ENCODE results near the gene KCNJ1. TPM values are rescaled to one million over a fixed set of nuclear protein-coding genes. Genes with fewer than 3 reads are reported as not detected.

Gene KCNJ1
- total and polyA plus RNA-seq, 9 of the 15 experiments (the other 6 are each of a cell fraction or from before 2014, with no cell fraction given), result not detected

- Histone ChIP-seq H3K9me1 (ENCODE audit: control insufficient read depth, insufficient read depth, low read length) (no peaks in the 10 kb centered on the region), H3K4me2 (ENCODE audit: insufficient read depth, low read length) (no peak overlapping the region), H3K4me3 (no peak overlapping the region), H3K27me3 (ENCODE audit: control insufficient read depth in 2 of 2, insufficient read depth in 2 of 2, low read length in 2 of 2) (peaks cover 0 to 12% of the 10 kb centered on the region in 2 experiments; a peak in 3 of 5 replicates), H3K27ac (ENCODE audit: extremely low read depth, low read depth, low read length) (no peak overlapping the region), H3K36me3 (ENCODE audit: control insufficient read depth, insufficient read depth, low read length) (no peaks in the 10 kb centered on the region), H3K4me1 (replicated peaks in 1 of 2; ENCODE audit: control insufficient read depth in 2 of 2, insufficient read depth in 2 of 2, low read length in 2 of 2) (peaks cover 0 to 5% of the 10 kb centered on the region in 2 experiments; a peak in 2 of 5 replicates), H3K9ac (ENCODE audit: insufficient read depth in 1 of 2, low read depth in 2 of 2, low read length in 2 of 2) (no peak overlapping the region), H4K20me1 (replicated peaks; ENCODE audit: control insufficient read depth, insufficient read depth, low read length) (no peaks in the 10 kb centered on the region), H3K79me2 (ENCODE audit: control insufficient read depth, insufficient read depth, low read length) (no peaks in the 10 kb centered on the region), H3K9me3 (replicated peaks; ENCODE audit: control insufficient read depth, insufficient read depth, low read depth, low read length) (no peaks in the 10 kb centered on the region), H2AFZ (ENCODE audit: low read depth, low read length) (no peak overlapping the region)
- in situ Hi-C loops (cut with MboI) (loop anchor here (25.0 kb wide), 1 partner anchor 419 kb away; no protein-coding TSS in a partner anchor), intact Hi-C loops (cut with micrococcal nuclease) (no loop called here)
- ATAC-seq (no peak), FAIRE-seq (no peak), DNase-seq (ENCODE audit: extremely low read depth in 1 of 4, low spot score in 3 of 4) (no peak)
- POLR2A ChIA-PET, result interaction anchor here (0.7 to 1.2 kb wide), 2 partner anchors 34 to 83 kb away, joined by 3 to 4 read pairs; no protein-coding TSS in a partner anchor
- CTCF ChIA-PET (ENCODE audit: low intra/inter-chr PET ratio), result no interaction called here
- no TSS peak for BruUV-seq (replicated peaks)
- WGBS (ENCODE audit: insufficient coverage, low coverage, missing lambda C conversion rate), result under 1% methylated on average over 9 of the region's 9 CpGs
- TF ChIP-seq, protein P1, sequence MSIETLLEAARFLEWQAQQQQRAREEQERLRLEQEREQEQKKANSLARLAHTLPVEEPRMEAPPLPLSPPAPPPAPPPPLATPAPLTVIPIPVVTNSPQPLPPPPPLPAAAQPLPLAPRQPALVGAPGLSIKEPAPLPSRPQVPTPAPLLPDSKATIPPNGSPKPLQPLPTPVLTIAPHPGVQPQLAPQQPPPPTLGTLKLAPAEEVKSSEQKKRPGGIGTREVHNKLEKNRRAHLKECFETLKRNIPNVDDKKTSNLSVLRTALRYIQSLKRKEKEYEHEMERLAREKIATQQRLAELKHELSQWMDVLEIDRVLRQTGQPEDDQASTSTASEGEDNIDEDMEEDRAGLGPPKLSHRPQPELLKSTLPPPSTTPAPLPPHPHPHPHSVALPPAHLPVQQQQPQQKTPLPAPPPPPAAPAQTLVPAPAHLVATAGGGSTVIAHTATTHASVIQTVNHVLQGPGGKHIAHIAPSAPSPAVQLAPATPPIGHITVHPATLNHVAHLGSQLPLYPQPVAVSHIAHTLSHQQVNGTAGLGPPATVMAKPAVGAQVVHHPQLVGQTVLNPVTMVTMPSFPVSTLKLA (conservative IDR thresholded peaks at IDR 0.05), result no peak
- no peak for TF ChIP-seq TAF1 (IDR thresholded peaks at IDR 0.05; ENCODE audit: control insufficient read depth, extremely low read depth, insufficient read depth, low read length, severe bottlenecking)
- TF ChIP-seq MBD2 (IDR thresholded peaks at IDR 0.05; ENCODE audit: borderline replicate concordance, low read depth), result no peak
- no peak for TF ChIP-seq HMG20B (CRISPR knock-in tag; IDR thresholded peaks at IDR 0.05)
- no peak for TF ChIP-seq ZNF232 (CRISPR knock-in tag; IDR thresholded peaks at IDR 0.05)
- no peak for TF ChIP-seq BCLAF1 (IDR thresholded peaks at IDR 0.05; ENCODE audit: borderline replicate concordance in 1 of 2, control insufficient read depth in 1 of 2, low read depth in 2 of 2, low read length in 1 of 2)
- TF ChIP-seq, protein P2, sequence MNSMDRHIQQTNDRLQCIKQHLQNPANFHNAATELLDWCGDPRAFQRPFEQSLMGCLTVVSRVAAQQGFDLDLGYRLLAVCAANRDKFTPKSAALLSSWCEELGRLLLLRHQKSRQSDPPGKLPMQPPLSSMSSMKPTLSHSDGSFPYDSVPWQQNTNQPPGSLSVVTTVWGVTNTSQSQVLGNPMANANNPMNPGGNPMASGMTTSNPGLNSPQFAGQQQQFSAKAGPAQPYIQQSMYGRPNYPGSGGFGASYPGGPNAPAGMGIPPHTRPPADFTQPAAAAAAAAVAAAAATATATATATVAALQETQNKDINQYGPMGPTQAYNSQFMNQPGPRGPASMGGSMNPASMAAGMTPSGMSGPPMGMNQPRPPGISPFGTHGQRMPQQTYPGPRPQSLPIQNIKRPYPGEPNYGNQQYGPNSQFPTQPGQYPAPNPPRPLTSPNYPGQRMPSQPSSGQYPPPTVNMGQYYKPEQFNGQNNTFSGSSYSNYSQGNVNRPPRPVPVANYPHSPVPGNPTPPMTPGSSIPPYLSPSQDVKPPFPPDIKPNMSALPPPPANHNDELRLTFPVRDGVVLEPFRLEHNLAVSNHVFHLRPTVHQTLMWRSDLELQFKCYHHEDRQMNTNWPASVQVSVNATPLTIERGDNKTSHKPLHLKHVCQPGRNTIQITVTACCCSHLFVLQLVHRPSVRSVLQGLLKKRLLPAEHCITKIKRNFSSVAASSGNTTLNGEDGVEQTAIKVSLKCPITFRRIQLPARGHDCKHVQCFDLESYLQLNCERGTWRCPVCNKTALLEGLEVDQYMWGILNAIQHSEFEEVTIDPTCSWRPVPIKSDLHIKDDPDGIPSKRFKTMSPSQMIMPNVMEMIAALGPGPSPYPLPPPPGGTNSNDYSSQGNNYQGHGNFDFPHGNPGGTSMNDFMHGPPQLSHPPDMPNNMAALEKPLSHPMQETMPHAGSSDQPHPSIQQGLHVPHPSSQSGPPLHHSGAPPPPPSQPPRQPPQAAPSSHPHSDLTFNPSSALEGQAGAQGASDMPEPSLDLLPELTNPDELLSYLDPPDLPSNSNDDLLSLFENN (IDR thresholded peaks at IDR 0.05; ENCODE audit: low read depth in 2 of 2, low read length in 2 of 2), result no peak
- no peak for TF ChIP-seq ZNF586 (CRISPR knock-in tag; conservative IDR thresholded peaks at IDR 0.05)
- no peak for TF ChIP-seq ZNF263 (CRISPR knock-in tag; IDR thresholded peaks at IDR 0.05; ENCODE audit: borderline replicate concordance)
- TF ChIP-seq GTF2E2 (tag; IDR thresholded peaks at IDR 0.05), result no peak
- no peak for TF ChIP-seq ZNF766 (CRISPR knock-in tag; conservative IDR thresholded peaks at IDR 0.05)
Observed at GRCh38 chr11:128893578-128894285, 26.6 kb upstream of the KCNJ1 start.
